Measurements from ENCODE around the gene GPR176.

Gene GPR176

GRCh38 chr15:39889601-39890000 lies 30.5 kb downstream of the GPR176 start:
- in situ Hi-C loops (cut with MboI; ENCODE audit: low pct_unique_long_range_greater_than_20kb, low sequenced_read_pairs, unreplicated experiment): no loop called here
- no peak for DNase-seq (ENCODE audit: low spot score)
- TF ChIP-seq CTCF (IDR thresholded peaks at IDR 0.05; ENCODE audit: extremely low read depth, insufficient read depth, missing control alignments): no peak

GRCh38 chr15:39888809-39889208 lies 31.3 kb downstream of the GPR176 start:
- in situ Hi-C loops (cut with MboI; ENCODE audit: low pct_unique_long_range_greater_than_20kb, low sequenced_read_pairs, unreplicated experiment): no loop called here
- no peak for DNase-seq (ENCODE audit: low spot score)
- no peak for TF ChIP-seq CTCF (IDR thresholded peaks at IDR 0.05; ENCODE audit: extremely low read depth, insufficient read depth, missing control alignments)

GRCh38 chr15:39888243-39888642 lies 31.8 kb downstream of the GPR176 start:
- in situ Hi-C loops (cut with MboI; ENCODE audit: low pct_unique_long_range_greater_than_20kb, low sequenced_read_pairs, unreplicated experiment): no loop called here
- no peak for TF ChIP-seq CTCF (IDR thresholded peaks at IDR 0.05; ENCODE audit: extremely low read depth, insufficient read depth, missing control alignments)
- DNase-seq (ENCODE audit: low spot score): no peak

- in situ Hi-C loops (cut with MboI; ENCODE audit: low pct_unique_long_range_greater_than_20kb, low sequenced_read_pairs, unreplicated experiment): no loop called here
- TF ChIP-seq CTCF (IDR thresholded peaks at IDR 0.05; ENCODE audit: extremely low read depth, insufficient read depth, missing control alignments): peak; percentile 40
- no peak for DNase-seq (ENCODE audit: low spot score)
These were observed 32.2 kb downstream of the GPR176 start for GRCh38 chr15:39887832-39888231.

- DNase-seq (ENCODE audit: low spot score): no peak
- in situ Hi-C loops (cut with MboI; ENCODE audit: low pct_unique_long_range_greater_than_20kb, low sequenced_read_pairs, unreplicated experiment): no loop called here
- no peak for TF ChIP-seq CTCF (IDR thresholded peaks at IDR 0.05; ENCODE audit: extremely low read depth, insufficient read depth, missing control alignments)
These were observed 32.9 kb downstream of the GPR176 start for GRCh38 chr15:39887211-39887610.

- no peak for DNase-seq (ENCODE audit: low spot score)
- in situ Hi-C loops (cut with MboI; ENCODE audit: low pct_unique_long_range_greater_than_20kb, low sequenced_read_pairs, unreplicated experiment): no loop called here
- TF ChIP-seq CTCF (IDR thresholded peaks at IDR 0.05; ENCODE audit: extremely low read depth, insufficient read depth, missing control alignments): no peak
These were observed 33.6 kb downstream of the GPR176 start for GRCh38 chr15:39886418-39886817.
